ENCODE data around the gene C6orf47. TPM values are rescaled to one million over a fixed set of nuclear protein-coding genes. Genes with fewer than 3 reads are reported as not detected.

The C6orf47 gene
- total and polyA plus RNA-seq, 2 of the 13 experiments (the other 11 are each of a cell fraction or from before 2014, with no cell fraction given), result 1.7 to 18.1 TPM

- TF ChIP-seq HMGXB4 (CRISPR knock-in tag; IDR thresholded peaks at IDR 0.05; ENCODE audit: borderline replicate concordance in 1 of 2, low read depth in 1 of 2) (peak in 1 of 2 experiments; percentile 75; a peak in 2 of 4 replicates), NONO (IDR thresholded peaks at IDR 0.05) (no peak), NONO (CRISPR knock-in tag; conservative IDR thresholded peaks at IDR 0.05) (peak; percentile 88; the same call in 1 of the 2 replicates), ARID4A (CRISPR knock-in tag; IDR thresholded peaks at IDR 0.05; ENCODE audit: borderline replicate concordance) (peak; percentile 48; the same call in 1 of the 2 replicates), ATF5 (CRISPR knock-in tag; IDR thresholded peaks at IDR 0.05; ENCODE audit: low read depth) (no peak), ZBTB40 (IDR thresholded peaks at IDR 0.05) (no peak), ZBTB40 (CRISPR knock-in tag; IDR thresholded peaks at IDR 0.05) (no peak; the same call in 1 of the 2 replicates), HNF1B (CRISPR knock-in tag; IDR thresholded peaks at IDR 0.05) (peak; percentile 81), CEBPG (CRISPR knock-in tag; IDR thresholded peaks at IDR 0.05) (peak; percentile 50)
Measured at GRCh38 chr6:31664790-31665500, 4.4 kb upstream of the C6orf47 start, which contains the start of gene GPANK1 (continued).

Measured in HepG2 (cell line).